K562 (cell line): Measurements from ENCODE around the gene RPL7L1. TPM values are rescaled to one million over a fixed set of nuclear protein-coding genes. Genes with fewer than 3 reads are reported as not detected.

Experiments
- BHLHE40 ChIP-seq: IDR thresholded peaks from 2 replicates; pipeline ENCODE4 v1.6.1; 2011; ENCODE audit warnings: low read length, improper control_type of control experiment
- CAMTA2 ChIP-seq: fragments of 250-450 bp; sonication (Bioruptor Pico); conservative IDR thresholded peaks from 2 replicates; pipeline ENCODE4 v1.5.1; 2022
- CCNT2 ChIP-seq: IDR thresholded peaks from 2 replicates; pipeline ENCODE4 v1.6.1; 2011; ENCODE audit warnings: borderline replicate concordance, low read depth, mild to moderate bottlenecking, moderate library complexity, mixed read lengths, low read length; ENCODE audit not compliant: insufficient read length; ENCODE audit errors: extremely low read depth
- CHD1 ChIP-seq: fragments of 200-600 bp; sonication (generic); IDR thresholded peaks from one replicate; pipeline ENCODE4 v1.6.1; 2012; ENCODE audit warnings: mild to moderate bottlenecking, moderate library complexity, low read length, inconsistent platforms
- FOXJ3 ChIP-seq: sonication (generic); formaldehyde crosslinking; IDR thresholded peaks from 2 replicates; pipeline ENCODE4 v1.4.0; 2020; ENCODE audit warnings: mild to moderate bottlenecking, missing genetic modification reagents
- GABPB1 ChIP-seq: sonication (generic); formaldehyde crosslinking; IDR thresholded peaks from 2 replicates; pipeline ENCODE4 v1.8.0; 2022; ENCODE audit warnings: mild to moderate bottlenecking, missing genetic modification reagents
- POU5F1 ChIP-seq: fragments of 150-350 bp; IDR thresholded peaks from 2 replicates; pipeline ENCODE4 v1.6.1; 2014; ENCODE audit warnings: borderline replicate concordance, low read length, low read depth, mild to moderate bottlenecking; ENCODE audit not compliant: partially characterized antibody
- RREB1 ChIP-seq: fragments of 250-450 bp; sonication (Bioruptor Pico); IDR thresholded peaks from 2 replicates; pipeline ENCODE4 v1.4.0; 2020
- SAFB ChIP-seq: fragments of 200-400 bp; formaldehyde crosslinking; IDR thresholded peaks from 2 replicates; pipeline ENCODE4 v1.6.1; 2017; ENCODE audit warnings: low read depth, low read length, borderline replicate concordance
- SIN3B ChIP-seq: fragments of 450-650 bp; IDR thresholded peaks from 2 replicates; pipeline ENCODE4 v1.6.1; 2017; ENCODE audit warnings: low read depth, mild to moderate bottlenecking, moderate library complexity
- TEAD2 ChIP-seq: fragments of 450-650 bp; IDR thresholded peaks from 2 replicates; pipeline ENCODE4 v1.6.1; 2016; ENCODE audit warnings: missing genetic modification characterization, control low read depth, missing compliant biosample characterization
- ZFX ChIP-seq: sonication (generic); formaldehyde crosslinking; IDR thresholded peaks from 2 replicates; pipeline ENCODE4 v1.8.0; 2022; ENCODE audit warnings: mild to moderate bottlenecking, missing genetic modification reagents, moderate library complexity
- ZNF146 ChIP-seq: IDR thresholded peaks from one replicate; pipeline ENCODE4 v1.6.1; 2018; ENCODE audit warnings: missing compliant biosample characterization; ENCODE audit not compliant: unreplicated experiment
- ZNF174 ChIP-seq: fragments of 250-450 bp; sonication (Bioruptor Pico); IDR thresholded peaks from 2 replicates; pipeline ENCODE4 v1.4.0; 2020; ENCODE audit warnings: mild to moderate bottlenecking
- ZNF449 ChIP-seq: fragments of 250-450 bp; sonication (Bioruptor Pico); IDR thresholded peaks from 2 replicates; pipeline ENCODE4 v1.8.0; 2022; ENCODE audit warnings: moderate library complexity, mild to moderate bottlenecking, inconsistent platforms
- ZNF609 ChIP-seq: sonication (generic); formaldehyde crosslinking; IDR thresholded peaks from 2 replicates; pipeline ENCODE4 v1.8.1; 2023; ENCODE audit warnings: missing genetic modification reagents, mild to moderate bottlenecking, borderline replicate concordance
- polyA plus RNA-seq, 8 experiments: library from polyadenylated mRNA; depleted of rRNA in 4 of 8; stranded (reverse) in 5 of 8; unstranded in 3 of 8; fragments of >200 nt; fragmentation: Nextera tagmentation in 2 of 8; fragmentation: Illumina TruSeq in 1 of 8; extraction: Ambion mirVana in 2 of 8; extraction: Trizol in 1 of 8; gene quantifications; 2 replicates each; pipeline versions ENCODE4 v1.2.1 to v1.2.3, GENCODE V29; 2011 to 2014; ENCODE audit warnings: inconsistent platforms in 1 of 8, missing spikeins in 1 of 8
- total RNA-seq, 7 experiments: library from RNA; depleted of rRNA in 6 of 7; stranded (reverse); fragments of >200 nt in 6 of 7; fragmentation: Illumina TruSeq in 2 of 7; extraction: Trizol in 2 of 7; gene quantifications; 2 replicates each; pipeline versions ENCODE4 v1.2.1 to v1.2.3, GENCODE V29; 2011 to 2021; ENCODE audit warnings: low replicate concordance in 1 of 7

RPL7L1 gene
- total and polyA plus RNA-seq, 9 of the 15 experiments (the other 6 are each of a cell fraction or from before 2014, with no cell fraction given) = 129 to 259 (median 164) TPM

DNA sequence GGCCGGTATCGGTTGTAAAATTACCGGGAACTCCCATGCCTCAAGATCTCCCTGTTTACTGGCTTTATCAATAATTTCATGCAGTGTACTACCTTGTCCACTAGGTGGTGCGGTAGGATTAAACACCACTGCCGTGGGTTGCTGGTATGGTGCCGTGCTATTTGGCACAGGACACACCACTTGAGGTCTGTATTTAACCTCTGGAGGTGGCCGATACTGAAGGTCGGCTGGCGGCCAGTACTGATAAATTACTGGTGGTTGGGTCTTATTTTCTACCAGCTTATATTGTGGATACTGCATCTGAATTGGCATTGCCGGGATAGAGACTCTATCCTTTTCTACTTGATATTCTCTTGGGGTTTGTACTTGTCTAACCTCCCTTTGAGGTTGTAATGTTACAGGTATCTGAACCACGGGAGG, 22.1 kb downstream of the RPL7L1 start (continued):
- TF ChIP-seq POU5F1 = no peak
- TF ChIP-seq SAFB = no peak
- TF ChIP-seq RREB1 (CRISPR knock-in tag) = no peak
- TF ChIP-seq ZNF146 (CRISPR knock-in tag) = no peak
- no peak for TF ChIP-seq CCNT2
- TF ChIP-seq BHLHE40 = 0 out of 2 replicates have a peak, but pooled peaks have one; percentile 63
- no peak for TF ChIP-seq ZNF609
- TF ChIP-seq CHD1 = no peak
- TF ChIP-seq SIN3B = 0 out of 2 replicates have a peak, but pooled peaks have one; percentile 30
- no peak for TF ChIP-seq FOXJ3 (CRISPR knock-in tag)
- TF ChIP-seq ZNF449 (CRISPR knock-in tag) = no peak
- TF ChIP-seq GABPB1 (CRISPR knock-in tag) = no peak
- TF ChIP-seq ZNF174 = no peak
- no peak for TF ChIP-seq ZFX
- no peak for TF ChIP-seq TEAD2 (tag)
- TF ChIP-seq CAMTA2 (CRISPR knock-in tag) = no peak
